GM19099 (cell line): ENCODE measurements around the gene OSBPL3.

Source experiments
- POLR2A ChIP-seq: IDR thresholded peaks from 3 replicates; pipeline ENCODE4 v1.6.1; 2011; ENCODE audit warnings: low read depth; ENCODE audit not compliant: insufficient read length; ENCODE audit errors: extremely low read depth

OSBPL3 gene

DNA sequence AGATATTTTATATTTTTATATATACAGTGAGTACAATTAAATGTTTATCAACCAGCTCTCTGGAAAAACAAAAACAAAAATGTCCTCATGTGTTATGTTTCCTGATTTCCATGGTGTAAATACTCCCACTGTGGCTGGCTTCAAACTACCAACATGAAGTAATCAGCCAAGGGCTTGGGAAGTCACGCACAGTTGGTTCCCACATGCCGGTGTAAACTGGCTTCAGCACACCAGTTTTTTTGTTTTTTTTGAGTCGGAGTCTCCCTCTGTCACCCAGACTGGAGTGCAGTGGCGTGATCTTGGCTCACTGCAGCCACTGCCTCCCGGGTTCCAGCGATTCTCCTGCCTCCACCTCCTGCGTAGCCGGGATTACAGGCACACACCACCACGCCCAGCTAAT, 11.8 kb downstream of the OSBPL3 start:
- no peak for TF ChIP-seq POLR2A

DNA sequence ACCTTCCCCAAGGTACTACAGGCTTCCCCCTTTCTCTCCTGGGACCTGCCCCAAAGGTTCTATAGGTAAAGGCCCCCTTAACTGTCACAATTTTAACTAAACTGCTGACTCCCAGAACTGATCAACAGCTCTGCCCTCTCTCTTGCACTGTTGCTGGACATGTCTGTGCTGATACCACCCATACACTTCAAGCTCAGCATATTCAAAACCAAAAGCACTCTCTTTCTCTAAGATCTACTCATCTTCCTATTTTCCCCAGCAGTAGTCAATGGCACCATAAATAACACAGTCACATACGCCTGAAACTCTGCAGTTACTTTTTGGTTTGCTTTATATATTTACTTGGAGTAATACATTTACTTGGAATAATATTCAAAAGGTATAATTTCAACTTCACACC, 12.3 kb downstream of the OSBPL3 start:
- TF ChIP-seq POLR2A: no peak

DNA sequence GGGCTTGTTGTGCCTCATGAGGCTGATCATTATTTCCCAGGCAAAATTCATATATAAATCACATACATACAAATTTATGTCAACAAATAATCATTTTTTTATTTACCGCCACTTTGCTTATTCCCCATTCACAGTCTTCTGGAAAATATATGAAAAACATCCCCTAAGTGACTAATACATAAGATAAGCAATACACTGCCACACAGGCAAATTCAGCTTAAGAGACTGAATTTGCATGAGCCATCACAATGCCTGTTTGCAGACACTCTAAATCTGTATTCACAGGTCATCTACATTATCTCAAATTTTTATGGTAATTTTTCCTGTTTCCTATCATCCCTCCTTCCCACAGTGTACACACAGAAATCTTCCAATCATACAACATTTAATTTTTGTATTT, 13.2 kb downstream of the OSBPL3 start:
- TF ChIP-seq POLR2A: no peak

DNA sequence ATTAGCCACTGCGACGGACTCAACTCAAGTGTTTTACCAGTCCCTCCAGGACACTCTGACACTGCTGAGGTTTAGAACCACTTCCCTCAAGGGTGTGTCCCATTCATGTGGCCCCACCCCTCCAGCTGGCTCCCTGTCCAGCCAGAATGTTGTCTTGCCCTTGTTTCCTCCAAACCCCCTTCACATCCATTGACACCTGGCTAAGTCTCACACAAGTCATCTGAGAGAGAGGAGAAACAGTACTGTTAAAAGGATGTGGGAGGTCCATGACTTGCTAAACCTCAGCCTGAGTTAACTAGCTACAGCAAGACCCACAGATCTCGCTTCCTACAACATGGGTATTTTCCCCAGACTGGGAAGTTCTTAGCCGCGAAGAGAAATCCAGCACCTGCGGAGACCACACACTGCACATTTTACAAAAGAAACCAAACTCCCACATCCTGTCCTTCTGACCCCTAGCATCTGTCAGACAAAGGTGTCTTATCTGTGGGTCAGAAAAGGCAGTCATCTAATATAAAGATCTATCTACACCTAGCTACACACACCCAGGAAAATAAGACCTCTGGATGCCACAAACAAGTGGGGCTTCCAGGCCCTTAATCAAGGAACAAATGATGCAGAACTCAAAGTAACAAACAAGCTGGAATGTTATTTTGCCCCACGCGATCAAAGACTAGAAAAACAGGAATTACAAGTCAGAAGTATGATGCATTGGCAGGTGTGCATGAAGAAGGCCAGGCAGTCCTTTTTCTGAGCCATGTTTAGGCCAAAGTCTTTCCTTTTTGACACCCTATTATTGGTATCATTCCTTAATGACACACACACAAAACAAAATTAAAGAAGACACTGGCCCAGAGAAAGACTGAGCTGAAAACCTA, 13.9 kb downstream of the OSBPL3 start:
- no peak for TF ChIP-seq POLR2A

DNA sequence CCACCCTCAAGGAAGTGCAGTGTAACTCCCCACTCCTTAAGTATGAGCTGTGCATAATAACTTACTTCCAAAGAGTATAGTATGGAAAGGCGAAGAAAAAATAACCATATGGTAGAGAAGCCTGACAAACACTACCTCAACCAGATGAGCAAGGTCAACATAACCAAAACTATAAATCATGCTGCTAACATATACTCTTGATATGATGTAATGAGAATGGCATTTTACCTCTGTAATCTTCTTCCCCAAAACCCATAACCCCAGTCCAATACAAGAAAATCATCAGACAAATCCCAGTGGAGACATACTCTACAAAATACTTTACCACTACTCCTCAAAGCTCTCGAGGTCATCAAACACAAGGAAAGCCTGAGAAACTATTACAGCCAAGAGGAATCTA, 15.8 kb downstream of the OSBPL3 start:
- no peak for TF ChIP-seq POLR2A

DNA sequence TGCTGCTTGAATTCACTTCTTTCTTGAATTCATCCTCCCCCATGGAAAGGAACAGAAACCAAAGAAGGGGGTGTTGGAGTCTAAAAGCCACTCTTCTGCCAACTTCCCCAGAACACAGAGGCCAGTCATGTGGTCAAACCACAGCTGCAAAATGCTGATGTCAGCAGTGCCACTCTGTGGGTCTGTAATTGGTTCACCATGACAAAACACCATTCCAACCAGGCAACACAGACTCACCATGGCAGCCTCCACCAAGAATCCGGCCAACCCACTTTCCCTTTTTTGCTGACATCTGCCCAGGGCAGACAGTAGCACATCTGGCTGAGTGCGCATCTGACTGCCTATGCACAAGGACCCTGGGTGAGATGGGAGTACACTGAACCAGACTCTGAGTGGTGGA, 16.8 kb downstream of the OSBPL3 start:
- TF ChIP-seq POLR2A: no peak

DNA sequence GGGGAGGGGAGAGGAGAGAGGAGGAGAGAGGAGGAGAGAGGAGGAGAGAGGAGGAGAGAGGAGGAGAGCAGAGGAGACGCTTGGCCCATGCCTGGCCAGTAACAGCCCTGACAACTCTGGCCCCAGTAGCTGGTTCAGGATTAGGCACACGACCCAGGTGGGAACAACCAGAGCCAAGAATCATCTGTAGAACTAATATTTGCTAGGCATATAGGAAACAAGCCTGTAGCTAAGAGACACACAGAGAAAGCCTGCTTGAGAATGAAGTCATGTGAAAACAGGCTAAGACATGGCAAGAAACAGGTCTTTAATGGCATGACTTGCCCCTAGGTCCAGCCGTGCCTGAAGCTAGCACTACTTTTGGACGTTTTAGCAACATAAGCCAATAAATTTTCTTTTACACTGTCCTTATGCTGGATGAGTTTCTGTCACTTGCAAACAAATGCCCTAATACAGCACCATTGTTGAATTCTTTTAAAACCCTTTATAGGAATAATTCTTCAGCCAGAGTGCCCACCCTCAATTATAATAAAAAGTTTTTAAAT, 17.5 kb downstream of the OSBPL3 start:
- TF ChIP-seq POLR2A: no peak

DNA sequence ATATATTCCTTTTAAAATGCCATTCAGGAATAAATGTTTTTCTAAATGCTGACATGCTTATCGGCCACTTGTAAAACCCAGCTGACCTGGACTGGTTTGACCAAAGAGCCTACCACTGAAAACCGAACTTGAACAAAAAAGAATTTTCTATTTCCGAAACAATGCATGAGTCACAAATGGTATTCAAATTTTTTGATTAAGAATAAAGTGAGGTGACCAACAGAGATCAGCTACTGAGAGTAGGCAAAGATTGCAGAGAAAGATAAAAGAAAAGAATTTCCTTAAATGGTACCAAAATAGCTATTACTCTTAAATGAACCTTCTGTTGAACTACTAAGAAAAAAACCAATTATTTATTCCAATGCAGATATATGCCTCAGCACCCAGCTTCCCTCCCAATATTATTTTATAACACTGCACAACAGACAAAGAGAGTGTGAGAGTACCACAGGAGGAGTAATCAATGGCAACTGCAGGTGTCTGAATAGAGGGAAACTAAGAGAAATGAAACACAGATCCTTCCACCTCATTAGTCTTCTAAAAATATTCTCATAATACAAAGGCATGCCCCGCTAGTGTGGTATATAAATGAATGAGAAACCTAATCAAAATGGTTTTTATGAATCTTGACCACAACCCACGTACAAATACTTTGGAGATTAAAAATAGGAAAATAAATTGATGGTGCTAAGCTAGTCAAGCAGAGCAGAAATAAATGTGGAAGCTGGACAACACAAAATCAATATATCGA, 20.1 kb downstream of the OSBPL3 start:
- TF ChIP-seq POLR2A: no peak

DNA sequence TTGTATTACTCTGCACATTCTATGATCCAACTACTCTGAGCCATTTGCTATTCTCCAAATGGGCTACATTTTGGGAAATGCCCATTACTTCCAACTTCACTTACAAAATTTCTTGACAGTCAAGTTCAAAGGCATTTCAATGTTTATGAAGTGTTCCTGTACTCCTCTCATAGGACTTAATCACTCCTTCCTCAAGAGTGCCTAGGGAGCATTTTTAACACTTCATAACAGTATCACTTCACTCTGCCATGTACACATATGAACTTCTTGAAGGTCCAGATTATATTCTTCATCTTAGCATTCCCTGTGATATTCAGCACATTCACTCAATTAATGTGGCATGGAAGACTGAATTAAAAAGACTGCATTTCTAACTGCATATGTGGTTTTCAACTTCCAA, 21.6 kb downstream of the OSBPL3 start:
- TF ChIP-seq POLR2A: no peak

DNA sequence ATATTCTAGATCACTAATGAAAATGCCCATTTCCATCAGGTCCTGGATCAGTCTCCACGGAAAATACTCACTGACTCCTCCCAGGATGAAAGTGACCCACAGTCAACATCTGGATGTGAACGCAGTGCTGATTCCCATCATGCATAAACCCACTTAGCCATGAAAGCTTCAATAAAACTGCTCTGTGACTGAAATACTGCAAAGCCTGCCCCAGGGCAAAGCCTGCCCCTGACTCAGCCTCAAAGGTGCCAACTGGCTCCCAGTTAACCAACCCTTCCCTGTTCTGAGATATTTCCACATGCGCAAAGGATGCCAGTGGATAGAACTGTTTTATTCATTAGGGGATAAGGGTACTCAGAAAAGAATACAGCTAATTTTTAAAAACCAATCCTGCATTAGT, 24.0 kb downstream of the OSBPL3 start:
- no peak for TF ChIP-seq POLR2A

DNA sequence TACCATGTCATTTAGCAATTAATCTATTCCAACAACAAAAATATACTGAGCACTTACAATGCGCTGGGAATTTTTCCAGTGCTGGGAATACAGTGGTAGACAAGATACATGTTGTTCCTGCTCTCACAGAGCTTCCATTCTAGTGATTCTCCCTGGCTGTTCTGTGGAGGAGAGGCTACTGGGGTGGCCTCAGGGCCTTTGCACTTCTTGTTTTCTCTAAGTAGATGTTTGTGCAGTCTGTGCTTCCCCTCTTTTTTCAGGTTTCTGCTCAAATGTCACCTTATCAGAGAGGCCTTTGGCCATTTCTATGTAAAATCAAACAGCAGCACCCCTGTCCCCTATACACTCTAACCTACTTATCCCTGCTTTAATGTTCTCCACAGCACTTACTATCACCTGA, 24.7 kb downstream of the OSBPL3 start:
- no peak for TF ChIP-seq POLR2A

DNA sequence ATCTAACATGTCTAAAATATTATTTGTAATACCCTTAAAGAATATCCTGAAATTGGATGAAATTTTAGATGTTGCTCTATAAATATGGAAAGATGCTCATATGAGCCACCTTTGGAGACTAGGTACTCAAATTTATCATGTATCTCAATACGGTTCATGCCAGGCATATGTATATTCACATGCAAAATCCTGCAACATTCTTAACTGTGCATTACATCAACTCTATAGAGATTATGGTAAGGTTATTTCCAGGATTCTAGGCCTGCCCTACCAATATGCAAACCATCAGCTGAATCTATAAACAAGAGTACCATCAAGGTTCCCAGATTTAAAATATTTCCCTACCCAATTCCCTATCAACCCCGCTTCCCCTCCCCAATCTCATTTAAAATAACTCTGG, 27.5 kb downstream of the OSBPL3 start:
- no peak for TF ChIP-seq POLR2A

DNA sequence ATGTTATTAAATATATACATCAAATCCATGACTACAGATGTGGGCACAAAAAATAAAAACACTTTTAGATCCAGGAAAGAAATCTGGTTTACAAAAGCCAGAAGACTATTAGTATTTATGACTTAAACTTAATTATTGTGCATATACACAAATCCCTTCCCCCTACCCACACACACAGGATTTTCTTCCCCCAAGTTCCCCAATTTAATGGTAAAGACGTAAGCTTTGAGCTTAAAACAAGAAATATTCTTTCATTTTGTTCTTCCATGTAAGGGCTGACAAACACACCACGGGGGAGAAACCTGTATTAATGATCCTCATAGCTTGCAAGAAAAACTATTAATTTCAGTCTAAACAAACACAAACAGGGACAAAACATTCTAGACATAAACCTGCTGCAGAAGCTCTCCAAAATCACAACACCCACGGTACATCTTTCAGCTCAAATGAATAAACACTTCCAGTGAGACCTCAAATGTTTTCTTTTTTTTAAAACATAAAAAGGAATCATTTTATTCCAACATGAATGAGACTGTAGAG, 28.5 kb downstream of the OSBPL3 start:
- TF ChIP-seq POLR2A: no peak

DNA sequence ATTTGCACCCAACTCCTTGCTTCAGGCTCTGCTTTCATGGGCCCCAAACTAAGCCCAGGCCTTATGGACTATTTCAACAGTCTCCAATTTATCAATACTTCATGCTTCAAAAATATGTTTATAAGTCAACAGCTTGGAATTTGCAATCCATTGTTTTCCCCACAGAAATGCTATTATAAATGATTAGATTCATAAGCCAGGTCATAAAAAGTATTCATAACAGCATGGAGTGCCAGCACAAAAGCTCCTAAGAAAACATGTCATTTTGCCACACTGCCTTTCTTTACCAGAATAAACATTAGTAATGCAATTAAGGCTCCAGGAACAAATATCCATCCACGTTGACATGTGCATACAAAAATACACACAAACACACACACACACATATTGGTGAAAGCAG, 30.1 kb downstream of the OSBPL3 start:
- TF ChIP-seq POLR2A: no peak

DNA sequence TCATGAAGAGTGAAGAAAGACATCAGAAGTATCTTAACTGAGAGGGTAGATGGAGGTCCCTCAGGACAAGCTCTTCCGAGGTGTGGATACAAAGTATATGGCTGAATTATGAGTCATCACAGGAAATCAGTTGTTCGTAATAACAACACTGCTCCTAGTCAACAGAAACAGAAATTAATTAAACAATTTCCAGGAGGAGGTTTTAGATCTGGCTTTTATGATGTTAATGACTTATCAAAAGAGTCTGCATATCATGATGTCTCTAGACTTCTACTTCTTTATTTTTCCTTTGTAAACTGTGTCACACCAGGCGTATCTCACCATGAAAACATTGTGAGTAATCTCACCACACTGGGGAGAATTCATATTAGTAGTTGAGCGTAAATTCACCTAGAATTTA, 31.2 kb downstream of the OSBPL3 start:
- TF ChIP-seq POLR2A: no peak

DNA sequence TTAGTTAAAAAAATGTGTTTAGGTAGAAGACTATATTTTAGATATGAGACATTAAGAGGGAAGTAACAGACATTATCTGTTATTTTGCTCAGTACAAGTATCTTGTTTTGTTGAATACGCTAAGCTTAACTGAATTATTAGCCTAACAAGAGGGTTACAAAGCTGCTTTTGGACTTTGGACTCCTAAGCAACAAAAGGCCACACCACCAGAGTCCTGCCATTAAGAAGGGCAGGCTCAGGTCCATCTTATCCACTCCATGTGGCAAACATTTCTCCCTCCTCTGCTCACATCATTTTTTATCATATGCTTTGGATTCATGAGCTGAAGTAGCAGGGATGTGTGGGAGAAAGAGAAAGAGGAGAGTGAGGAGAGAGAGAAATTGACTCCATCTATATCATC, 33.5 kb downstream of the OSBPL3 start:
- no peak for TF ChIP-seq POLR2A
